HG03565 (cell line): ENCODE data around the gene TEDDM1.
"Not testable (repeated sequence)": the region's sequence is repeated elsewhere in the genome, so short reads cannot be mapped to it uniquely, and the experiment has no call there.

Experiments used
- ATAC-seq: cut with Tn5 transposase; IDR thresholded peaks from one replicate; pipeline ENCODE4 v1.9.1; 2021; ENCODE audit warnings: mild to moderate bottlenecking, moderate library complexity; ENCODE audit not compliant: unreplicated experiment

Gene TEDDM1

DNA sequence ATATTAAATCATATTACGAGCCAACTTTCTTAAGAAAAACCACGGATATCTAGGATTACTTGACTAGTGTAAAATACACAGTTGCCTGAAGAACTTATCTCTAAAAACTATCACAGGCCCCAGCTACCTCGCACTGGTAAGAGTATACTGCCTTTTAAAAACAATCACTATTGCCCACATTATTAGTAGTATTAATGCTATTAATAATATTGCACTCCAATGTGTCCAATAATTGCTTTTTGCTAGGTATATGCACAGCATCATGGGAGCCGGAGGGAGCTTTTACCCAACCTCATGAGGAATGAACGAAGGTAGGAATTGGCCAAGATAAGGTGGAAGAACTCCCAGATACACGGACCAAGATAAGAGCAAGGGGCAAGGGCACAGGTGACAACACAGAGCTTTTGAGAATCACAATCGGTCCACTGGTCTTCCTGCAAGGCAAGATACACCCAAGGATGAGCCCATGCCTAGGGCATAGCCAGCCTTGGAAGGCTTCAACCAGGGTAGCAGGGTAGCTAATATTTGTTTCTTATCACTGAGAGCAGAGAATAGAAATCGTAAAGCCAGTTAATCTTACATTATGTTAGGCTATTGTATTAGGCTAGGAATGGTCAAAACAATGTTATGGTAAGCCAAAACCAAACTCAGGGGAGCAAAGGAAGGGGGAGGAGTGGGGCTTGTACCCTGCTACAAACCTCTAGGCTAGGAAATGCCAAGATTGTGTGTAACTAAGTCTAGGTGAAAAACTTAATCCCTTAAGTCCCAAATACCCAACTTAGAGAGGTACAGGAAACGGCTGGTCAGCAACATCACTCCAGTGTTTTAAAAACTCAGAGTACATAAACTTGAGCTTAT lies 18.3 kb downstream of the TEDDM1 start:
- ATAC-seq, result no peak

DNA sequence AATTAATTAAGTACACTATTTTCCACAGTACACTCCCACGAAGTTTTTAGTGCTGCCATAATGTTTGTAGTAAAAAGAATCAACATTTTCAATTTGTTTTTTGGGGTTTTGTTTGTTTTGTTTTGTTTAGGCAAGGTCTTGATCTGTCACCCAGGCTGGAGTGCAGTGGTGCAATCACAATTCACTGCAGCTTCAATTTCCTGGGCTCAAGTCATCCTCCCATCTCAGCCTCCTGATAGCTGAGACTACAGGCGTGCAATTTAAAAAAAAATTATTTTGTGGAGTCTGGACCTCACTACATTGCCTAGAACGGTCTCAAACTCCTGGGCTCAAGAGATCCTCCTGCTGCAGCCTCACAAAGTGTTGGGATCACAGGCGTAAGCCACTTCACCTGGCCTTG lies 20.3 kb downstream of the TEDDM1 start:
- no peak for ATAC-seq

DNA sequence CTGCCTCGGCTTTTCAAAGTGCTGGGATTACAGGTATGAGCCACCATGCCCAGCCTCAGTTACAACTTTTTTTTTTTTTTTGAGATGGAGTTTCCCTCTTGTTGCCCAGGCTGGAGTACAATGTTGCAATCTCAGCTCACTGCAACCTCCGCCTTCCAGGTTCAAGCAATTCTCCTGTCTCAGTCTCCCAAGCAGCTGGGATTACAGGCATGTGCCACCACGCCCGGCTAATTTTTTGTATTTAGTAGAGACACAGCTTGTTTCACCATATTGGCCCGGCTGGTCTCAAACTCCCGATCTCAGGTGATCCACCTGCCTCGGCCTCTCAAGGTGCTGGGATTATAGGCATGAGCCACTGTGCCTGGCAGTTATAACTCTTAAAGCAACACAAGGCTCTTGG lies 20.7 kb downstream of the TEDDM1 start:
- ATAC-seq, result not testable (repeated sequence)

DNA sequence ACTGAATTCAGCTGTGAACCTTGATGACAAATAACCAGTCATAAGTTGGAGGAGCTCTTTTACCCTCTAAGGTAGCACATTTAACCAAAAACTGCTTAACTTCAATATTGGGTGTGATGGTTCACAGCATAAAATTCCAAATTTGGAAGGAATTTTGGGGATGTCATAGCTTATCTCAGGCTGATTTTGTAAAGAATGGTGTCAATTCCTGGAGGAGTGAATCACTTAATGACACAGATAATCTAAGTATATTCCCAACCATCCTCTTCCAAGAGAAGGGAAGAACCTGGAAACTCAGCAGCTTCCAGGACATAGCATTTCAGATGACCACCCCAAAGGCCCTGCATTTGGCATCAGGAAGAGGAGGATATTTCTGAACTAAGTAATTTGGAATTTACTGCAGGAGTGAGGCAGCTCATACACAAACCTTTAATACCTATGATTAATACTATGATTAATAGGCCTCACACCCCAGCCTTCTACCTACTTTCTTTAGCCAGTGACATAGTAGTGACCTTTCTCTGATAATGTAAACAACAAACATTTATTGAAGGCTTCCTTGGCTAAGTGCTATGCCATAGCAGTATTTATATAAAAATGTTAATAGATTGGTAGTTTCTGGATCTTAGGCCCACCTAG lies 23.4 kb downstream of the TEDDM1 start:
- no peak for ATAC-seq

DNA sequence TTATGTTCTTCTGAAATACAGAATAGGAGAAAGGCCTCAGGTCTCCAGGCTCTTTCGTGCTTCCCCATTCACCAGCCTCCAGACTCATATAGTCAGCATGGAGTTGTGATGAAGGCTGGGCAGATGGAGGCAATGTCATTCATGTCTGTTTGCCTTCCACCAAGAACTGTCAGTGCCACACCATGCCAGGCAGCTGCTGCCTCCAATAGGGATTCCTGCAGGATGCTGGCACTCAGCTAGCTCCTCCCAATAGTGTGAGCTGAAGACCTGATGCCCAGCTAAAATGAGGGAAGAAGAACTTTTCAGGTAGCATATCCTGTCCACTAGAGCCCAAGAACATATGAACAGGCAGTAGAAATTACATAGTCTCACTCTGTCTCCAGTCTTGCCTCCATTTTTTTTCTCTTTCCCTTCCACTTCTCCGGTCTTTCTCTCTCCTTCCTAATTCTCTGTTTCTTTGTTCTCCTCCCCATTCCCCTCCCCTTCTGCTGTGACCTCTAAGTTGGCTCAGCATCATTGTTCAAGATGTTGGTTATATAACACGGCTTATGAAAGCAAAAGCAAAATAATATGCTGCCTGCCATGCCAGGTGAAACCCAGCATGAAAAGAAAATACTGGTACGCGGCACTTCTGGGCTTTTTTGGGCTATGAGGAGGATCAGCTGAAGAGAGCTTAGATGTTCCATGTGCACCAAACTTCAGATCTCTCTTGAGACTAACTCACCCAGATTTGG lies 26.2 kb downstream of the TEDDM1 start:
- no peak for ATAC-seq

DNA sequence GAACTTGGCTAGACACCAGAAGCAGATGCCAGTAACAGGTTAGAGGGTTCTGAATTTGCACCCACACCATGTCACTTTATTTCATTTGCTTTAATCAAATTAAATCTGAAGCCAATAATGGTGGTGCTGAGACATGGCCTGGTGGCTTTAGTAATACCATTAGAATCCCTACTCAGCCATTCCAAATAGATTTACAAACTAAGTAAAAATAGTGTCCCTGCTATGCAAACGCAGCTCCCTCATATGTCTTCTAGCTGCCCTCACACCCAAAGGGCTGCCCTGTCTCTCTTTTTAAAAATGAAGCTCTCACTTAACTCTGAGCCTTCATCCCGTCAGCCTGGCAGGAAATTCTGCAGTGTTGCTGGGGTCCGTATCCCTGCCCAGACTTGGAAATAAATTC lies 29.9 kb downstream of the TEDDM1 start:
- ATAC-seq, result no peak

DNA sequence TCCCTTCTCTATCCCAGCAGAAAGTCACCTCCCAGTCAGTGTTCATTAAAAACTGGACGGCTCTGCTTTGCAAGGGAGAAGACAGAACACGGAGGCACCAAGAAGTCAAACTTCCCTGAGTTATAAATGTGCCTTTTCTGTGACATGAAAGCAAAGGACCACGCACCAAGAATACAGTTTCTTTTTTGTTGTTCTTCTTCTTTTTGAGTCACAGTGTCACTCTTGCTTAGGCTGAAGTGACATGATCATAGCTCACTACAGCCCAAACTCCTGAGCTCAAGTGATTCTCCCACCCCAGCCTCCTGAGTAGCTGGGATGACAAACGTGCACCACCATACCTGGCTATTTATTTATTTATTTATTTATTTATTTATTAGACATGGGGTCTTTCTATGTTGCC lies 31.6 kb downstream of the TEDDM1 start:
- ATAC-seq, result no peak

DNA sequence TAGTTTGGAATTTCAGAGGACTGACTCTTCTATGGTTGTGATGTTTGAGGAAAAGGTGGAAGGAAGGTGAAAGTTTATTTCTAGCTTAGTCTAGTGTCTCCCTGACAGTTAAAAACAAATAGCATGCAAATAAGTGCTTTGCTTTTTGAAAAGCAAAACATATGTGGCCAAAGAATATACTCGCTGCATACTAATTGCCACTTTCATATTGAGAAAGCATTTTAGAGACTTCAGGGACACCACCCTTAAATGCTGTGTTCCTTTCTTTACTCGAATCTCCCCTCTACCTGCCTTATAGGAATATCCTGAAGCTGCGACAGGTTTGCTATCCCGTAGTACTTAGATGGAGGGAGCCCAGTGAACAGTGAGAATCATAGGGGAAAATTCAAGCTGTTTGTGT lies 32.1 kb downstream of the TEDDM1 start:
- ATAC-seq, result no peak

DNA sequence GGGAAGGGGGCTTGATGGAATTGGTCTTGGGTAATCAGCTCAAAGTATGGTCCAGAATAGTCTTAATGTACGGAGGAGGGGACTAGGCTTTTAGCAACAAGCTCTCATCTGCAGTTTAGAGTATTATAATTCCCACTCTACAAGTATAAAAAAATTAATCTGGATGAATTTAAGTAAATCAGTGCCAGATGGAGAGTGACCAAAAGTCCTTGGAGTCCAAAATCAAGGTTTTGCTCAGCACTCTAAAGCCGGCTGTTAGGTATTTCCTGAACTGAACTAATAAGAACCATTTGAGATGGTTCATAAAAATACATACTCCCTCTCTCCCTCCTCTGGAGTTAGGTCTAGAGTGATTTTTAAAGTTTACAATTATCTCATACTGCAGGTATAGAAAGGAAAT lies 32.5 kb downstream of the TEDDM1 start:
- ATAC-seq, result no peak

DNA sequence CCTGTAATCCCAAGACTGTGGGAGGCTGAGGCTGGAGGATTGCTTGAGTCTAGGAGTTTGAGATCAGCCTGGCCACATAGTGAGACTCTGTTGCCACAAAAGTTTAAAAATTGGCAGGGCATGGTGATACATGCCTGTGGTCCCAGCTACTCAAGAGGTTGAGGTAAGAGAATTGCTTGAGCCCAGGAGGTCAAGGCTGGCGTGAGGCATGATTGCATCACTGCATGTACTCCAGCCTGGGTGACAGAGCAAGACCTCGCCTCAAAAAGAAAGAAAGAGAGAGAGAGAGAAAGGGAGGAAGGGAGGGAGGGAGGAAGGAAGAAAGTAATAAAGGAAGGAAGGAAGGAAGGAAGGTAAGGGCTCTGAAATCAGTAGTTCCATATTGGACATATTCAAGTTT lies 33.9 kb downstream of the TEDDM1 start:
- ATAC-seq, result no peak

DNA sequence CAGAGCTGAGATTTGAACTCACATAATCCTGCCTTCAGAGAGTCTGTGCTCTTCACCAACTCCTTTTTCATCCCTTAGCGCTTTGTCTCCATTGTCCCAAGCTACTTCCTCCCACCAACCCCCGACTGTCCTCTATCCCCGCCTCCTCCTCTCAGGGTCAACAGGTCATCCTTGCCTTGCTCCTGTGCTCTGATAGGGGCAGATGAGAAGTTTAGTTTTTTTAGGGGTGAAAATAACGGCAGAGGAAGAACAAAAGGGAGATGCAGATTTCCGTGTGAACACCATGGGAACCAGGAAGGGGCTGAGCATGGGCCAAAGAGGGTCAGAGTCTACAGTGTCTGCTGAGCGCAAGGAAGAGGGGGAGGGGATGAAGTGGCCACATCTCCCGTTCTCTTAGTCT lies 40.8 kb downstream of the TEDDM1 start:
- ATAC-seq, result no peak

DNA sequence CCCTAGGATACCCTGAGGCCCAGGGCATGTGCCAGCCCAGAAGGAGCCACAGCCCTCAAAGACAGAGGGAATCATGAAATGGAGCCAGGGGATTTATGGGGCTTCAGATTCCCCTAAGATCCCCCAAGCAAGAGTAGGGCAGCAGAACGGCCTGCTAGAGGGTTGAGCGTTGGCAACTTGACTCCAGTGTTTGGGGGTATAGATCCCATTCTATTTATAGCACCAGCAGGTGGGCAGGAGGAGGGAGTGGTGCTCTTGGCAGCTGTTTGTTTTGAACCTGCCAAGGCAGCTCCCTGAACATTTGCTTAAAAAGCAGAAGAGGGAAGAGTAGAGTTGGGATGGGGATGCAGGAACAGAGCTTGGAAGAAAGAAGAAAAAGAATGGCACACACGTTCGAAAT lies 42.6 kb downstream of the TEDDM1 start:
- ATAC-seq, result no peak

DNA sequence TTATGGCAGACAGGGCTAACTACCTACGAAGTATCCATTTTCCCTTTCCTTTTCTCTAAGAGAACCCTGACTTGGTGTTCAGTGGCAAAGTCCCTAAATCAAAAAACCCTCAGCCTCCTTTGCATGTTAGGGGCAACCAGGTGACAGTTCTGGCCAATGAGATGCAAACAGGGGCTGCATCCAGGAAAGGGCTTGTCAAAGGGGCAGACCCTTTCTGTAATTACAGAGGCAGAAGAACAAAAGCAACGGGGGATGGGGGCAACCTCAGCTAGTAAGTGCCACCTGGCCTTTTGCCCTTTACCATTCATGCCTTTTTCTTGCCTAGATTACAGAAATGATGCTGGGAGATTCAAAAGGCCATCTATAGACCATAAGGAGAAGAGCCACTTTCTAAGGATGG lies 43.3 kb downstream of the TEDDM1 start:
- no peak for ATAC-seq

DNA sequence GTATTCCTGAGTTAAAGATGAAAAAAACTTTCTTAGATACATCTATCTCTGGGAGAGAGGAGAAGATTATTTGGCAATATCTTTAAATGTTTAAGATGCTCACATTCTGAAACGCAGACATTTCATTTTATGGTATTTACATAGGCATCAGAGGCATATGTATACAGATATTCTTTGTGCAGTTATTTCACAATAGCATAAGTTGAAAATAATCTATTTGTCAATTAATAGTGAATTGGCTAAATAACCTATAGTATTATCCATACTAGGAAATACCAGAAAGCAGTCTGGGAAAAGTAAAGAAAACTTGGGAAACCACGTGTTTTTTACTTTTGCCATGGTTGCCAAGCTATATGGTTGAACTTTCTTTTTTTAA lies 44.8 kb downstream of the TEDDM1 start:
- ATAC-seq, result no peak

DNA sequence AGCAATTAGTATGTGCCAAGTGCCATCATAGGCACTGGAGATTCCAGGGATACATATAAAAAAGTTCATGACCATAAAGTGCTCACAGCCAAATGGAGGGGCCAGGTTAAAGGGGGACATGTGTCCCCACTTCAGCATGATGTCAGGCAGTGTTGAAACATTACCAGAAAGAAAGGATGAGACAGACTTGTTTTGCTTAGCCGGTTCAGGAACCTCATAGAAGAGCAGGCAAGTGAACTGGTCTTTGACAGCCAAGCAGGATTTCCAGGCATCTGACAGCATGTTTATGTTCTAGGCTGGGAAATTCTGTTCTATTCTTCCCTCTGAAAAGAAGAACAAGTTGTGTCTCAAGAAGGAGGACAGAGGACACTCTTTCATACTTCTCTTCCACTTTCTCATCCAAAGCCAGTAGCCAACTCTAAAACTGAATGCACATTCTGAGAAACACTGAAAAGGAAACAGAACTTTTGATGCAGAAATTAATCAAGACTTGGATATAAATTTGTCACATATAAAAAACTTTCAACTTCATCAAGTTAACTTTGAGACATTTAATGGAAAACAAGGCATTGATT lies 48.6 kb downstream of the TEDDM1 start:
- no peak for ATAC-seq

DNA sequence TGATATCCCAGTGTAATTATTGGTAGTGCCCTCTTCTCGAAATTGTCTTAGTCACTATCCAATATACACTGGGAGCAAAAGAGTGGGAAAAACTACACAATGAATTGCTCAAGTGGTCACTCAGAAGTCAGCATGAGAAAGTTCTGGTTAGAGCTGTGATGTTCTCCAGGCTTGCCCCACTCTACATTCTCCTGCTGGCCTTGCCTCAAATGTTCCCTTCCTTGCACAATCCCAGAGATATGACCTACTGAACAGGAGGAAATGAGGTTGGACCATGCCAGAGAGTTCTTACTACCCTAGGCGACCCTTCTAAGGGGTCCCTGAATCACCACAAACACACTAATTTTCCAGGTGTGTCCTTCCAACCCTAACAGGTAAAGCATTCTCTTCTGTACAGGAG lies 49.6 kb downstream of the TEDDM1 start:
- ATAC-seq, result no peak

DNA sequence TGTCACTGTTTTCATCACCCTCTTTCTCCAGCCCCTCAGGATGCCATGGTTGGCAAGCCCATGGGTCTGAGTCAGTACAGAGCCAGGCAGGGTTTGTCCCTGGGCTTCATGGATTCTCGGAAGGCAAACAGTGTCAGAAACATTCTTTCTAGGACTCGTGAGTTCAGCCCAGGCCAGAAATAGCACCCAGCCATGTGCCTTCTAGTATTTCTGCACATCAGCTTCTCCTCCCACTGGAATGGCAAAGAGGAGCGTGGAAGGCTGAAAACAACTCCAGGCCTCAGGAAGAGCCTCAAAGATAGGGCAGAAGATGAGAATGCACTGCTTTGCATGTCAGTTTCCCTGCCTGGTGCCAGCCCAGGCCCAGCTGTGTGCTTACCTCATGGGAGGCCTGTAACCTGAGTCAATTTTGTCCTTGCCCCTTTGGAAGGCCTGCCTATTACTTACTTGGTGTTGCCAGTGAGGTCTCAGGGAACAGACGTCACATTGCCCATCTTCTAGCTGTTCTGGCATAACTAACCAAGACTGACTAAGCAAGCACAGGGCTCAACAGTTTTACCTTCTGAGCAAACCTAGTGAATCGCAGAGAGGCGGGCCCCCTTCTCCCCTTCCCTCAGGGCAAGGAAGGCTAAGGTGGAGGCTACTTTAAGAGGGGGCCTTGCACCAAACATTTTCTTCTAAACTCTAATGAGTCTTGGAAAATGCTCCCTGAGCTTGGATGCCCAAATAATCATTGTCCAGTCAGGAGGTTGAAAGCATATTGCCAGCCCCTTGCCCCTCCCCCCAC lies 51.3 kb downstream of the TEDDM1 start:
- no peak for ATAC-seq
